Measurements from ENCODE around the gene REXO4. TPM values are rescaled to one million over a fixed set of nuclear protein-coding genes. Genes with fewer than 3 reads are reported as not detected.
A peak's percentile ranks its signal among the peaks of the same experiment; 100 is the strongest.

The REXO4 gene
- total and polyA plus RNA-seq, 2 of the 13 experiments (the other 11 are each of a cell fraction or from before 2014, with no cell fraction given): 18.5 to 30.4 TPM

DNA sequence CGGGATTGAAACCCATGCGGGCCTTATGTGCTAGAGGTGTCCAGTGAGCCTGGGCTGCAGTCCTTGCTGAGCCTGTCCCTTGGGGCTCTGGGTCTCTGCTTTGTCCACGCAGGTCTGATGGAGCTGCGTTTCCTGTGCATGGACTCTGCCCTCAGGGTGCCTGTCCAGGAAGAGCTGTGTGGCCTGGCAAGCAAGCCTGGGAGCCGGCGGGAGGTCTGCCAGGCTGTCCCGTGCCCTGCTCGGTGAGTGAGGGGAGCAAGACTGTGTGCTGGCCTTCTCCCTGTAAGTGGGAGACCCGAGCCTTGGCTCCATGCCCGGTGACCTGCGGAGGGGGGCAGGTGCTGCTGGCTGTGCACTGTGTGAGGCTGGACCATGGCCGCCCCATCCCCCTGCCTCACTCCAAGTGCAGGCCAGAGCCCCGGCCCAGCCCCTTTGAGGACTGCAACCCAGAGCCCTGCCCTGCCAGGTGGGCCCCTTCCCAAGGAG lies 30.7 kb upstream of the REXO4 start (continued):
- TF ChIP-seq, protein P1, sequence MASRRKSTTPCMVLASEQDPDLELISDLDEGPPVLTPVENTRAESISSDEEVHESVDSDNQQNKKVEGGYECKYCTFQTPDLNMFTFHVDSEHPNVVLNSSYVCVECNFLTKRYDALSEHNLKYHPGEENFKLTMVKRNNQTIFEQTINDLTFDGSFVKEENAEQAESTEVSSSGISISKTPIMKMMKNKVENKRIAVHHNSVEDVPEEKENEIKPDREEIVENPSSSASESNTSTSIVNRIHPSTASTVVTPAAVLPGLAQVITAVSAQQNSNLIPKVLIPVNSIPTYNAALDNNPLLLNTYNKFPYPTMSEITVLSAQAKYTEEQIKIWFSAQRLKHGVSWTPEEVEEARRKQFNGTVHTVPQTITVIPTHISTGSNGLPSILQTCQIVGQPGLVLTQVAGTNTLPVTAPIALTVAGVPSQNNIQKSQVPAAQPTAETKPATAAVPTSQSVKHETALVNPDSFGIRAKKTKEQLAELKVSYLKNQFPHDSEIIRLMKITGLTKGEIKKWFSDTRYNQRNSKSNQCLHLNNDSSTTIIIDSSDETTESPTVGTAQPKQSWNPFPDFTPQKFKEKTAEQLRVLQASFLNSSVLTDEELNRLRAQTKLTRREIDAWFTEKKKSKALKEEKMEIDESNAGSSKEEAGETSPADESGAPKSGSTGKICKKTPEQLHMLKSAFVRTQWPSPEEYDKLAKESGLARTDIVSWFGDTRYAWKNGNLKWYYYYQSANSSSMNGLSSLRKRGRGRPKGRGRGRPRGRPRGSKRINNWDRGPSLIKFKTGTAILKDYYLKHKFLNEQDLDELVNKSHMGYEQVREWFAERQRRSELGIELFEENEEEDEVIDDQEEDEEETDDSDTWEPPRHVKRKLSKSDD (CRISPR knock-in tag; IDR thresholded peaks at IDR 0.05; ENCODE audit: low read depth): no peak
- TF ChIP-seq, protein P2, sequence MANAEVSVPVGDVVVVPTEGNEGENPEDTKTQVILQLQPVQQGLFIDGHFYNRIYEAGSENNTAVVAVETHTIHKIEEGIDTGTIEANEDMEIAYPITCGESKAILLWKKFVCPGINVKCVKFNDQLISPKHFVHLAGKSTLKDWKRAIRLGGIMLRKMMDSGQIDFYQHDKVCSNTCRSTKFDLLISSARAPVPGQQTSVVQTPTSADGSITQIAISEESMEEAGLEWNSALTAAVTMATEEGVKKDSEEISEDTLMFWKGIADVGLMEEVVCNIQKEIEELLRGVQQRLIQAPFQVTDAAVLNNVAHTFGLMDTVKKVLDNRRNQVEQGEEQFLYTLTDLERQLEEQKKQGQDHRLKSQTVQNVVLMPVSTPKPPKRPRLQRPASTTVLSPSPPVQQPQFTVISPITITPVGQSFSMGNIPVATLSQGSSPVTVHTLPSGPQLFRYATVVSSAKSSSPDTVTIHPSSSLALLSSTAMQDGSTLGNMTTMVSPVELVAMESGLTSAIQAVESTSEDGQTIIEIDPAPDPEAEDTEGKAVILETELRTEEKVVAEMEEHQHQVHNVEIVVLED (CRISPR knock-in tag; IDR thresholded peaks at IDR 0.05; ENCODE audit: borderline replicate concordance): no peak
- no peak for TF ChIP-seq HDAC6 (IDR thresholded peaks at IDR 0.05; ENCODE audit: low read depth, low read length)
- no peak for TF ChIP-seq ZNF530 (CRISPR knock-in tag; IDR thresholded peaks at IDR 0.05; ENCODE audit: low read depth)
- no peak for TF ChIP-seq PTBP1 (IDR thresholded peaks at IDR 0.05; ENCODE audit: low read depth, low read length, poor library complexity, severe bottlenecking)
- TF ChIP-seq ZEB1 (IDR thresholded peaks at IDR 0.05; ENCODE audit: insufficient replicate concordance, low read depth): no peak
- no peak for TF ChIP-seq ZNF205 (CRISPR knock-in tag; IDR thresholded peaks at IDR 0.05)
- no peak; the same call in 1 of the 2 replicates for TF ChIP-seq ZNF629 (CRISPR knock-in tag; conservative IDR thresholded peaks at IDR 0.05)
- no peak for TF ChIP-seq ATF1 (CRISPR knock-in tag; IDR thresholded peaks at IDR 0.05)
- TF ChIP-seq, protein P3, sequence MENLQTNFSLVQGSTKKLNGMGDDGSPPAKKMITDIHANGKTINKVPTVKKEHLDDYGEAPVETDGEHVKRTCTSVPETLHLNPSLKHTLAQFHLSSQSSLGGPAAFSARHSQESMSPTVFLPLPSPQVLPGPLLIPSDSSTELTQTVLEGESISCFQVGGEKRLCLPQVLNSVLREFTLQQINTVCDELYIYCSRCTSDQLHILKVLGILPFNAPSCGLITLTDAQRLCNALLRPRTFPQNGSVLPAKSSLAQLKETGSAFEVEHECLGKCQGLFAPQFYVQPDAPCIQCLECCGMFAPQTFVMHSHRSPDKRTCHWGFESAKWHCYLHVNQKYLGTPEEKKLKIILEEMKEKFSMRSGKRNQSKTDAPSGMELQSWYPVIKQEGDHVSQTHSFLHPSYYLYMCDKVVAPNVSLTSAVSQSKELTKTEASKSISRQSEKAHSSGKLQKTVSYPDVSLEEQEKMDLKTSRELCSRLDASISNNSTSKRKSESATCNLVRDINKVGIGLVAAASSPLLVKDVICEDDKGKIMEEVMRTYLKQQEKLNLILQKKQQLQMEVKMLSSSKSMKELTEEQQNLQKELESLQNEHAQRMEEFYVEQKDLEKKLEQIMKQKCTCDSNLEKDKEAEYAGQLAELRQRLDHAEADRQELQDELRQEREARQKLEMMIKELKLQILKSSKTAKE (CRISPR knock-in tag; IDR thresholded peaks at IDR 0.05; ENCODE audit: borderline replicate concordance): no peak
- peak; percentile 82 for TF ChIP-seq ZNF563 (CRISPR knock-in tag; IDR thresholded peaks at IDR 0.05)
- TF ChIP-seq HMG20B (CRISPR knock-in tag; conservative IDR thresholded peaks at IDR 0.05): no peak
- TF ChIP-seq, protein P4, sequence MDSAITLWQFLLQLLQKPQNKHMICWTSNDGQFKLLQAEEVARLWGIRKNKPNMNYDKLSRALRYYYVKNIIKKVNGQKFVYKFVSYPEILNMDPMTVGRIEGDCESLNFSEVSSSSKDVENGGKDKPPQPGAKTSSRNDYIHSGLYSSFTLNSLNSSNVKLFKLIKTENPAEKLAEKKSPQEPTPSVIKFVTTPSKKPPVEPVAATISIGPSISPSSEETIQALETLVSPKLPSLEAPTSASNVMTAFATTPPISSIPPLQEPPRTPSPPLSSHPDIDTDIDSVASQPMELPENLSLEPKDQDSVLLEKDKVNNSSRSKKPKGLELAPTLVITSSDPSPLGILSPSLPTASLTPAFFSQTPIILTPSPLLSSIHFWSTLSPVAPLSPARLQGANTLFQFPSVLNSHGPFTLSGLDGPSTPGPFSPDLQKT (CRISPR knock-in tag; IDR thresholded peaks at IDR 0.05; ENCODE audit: borderline replicate concordance): no peak
- peak; percentile 14; the same call in 1 of the 2 replicates for TF ChIP-seq ZBTB38 (CRISPR knock-in tag; IDR thresholded peaks at IDR 0.05)
- TF ChIP-seq ZNF615 (CRISPR knock-in tag; IDR thresholded peaks at IDR 0.05; ENCODE audit: borderline replicate concordance): no peak
- no peak for TF ChIP-seq SUZ12 (IDR thresholded peaks at IDR 0.05; ENCODE audit: low read depth, low read length)
- TF ChIP-seq ZNF292 (CRISPR knock-in tag; IDR thresholded peaks at IDR 0.05; ENCODE audit: borderline replicate concordance, low read depth): peak; percentile 81
- TF ChIP-seq, protein P5, sequence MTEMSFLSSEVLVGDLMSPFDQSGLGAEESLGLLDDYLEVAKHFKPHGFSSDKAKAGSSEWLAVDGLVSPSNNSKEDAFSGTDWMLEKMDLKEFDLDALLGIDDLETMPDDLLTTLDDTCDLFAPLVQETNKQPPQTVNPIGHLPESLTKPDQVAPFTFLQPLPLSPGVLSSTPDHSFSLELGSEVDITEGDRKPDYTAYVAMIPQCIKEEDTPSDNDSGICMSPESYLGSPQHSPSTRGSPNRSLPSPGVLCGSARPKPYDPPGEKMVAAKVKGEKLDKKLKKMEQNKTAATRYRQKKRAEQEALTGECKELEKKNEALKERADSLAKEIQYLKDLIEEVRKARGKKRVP (CRISPR knock-in tag; IDR thresholded peaks at IDR 0.05): no peak
- no peak for TF ChIP-seq NR2F2 (IDR thresholded peaks at IDR 0.05; ENCODE audit: borderline replicate concordance, low read depth)
- TF ChIP-seq TBX2 (CRISPR knock-in tag; IDR thresholded peaks at IDR 0.05; ENCODE audit: borderline replicate concordance): peak; percentile 38; the same call in 1 of the 2 replicates
- no peak for TF ChIP-seq ZNF790 (CRISPR knock-in tag; IDR thresholded peaks at IDR 0.05; ENCODE audit: borderline replicate concordance)
- no peak for TF ChIP-seq NCOA5 (CRISPR knock-in tag; IDR thresholded peaks at IDR 0.05)
